OCI-LY7 (cell line): ENCODE data around the gene KRT38. TPM values are rescaled to one million over a fixed set of nuclear protein-coding genes. Genes with fewer than 3 reads are reported as not detected.

Source experiments
- BruUV-seq: library from RNA; stranded (reverse); fragments of 400-500 nt; replicated peaks from 2 replicates; lab custom pipeline; 2021; lab: Mats Ljungman, UMichigan
- CTCF ChIA-PET: fragments of 300-600 bp; sonication (Branson Sonifier 250); formaldehyde crosslinking; loops from one replicate; lab custom pipeline; 2022; ENCODE audit warnings: antibody characterized with exemption; ENCODE audit not compliant: unreplicated experiment; lab: Charles Lee
- POLR2A ChIA-PET: fragments of 300-600 bp; sonication (Branson Sonifier 250); formaldehyde crosslinking; loops from one replicate; lab custom pipeline; 2022; ENCODE audit warnings: antibody characterized with exemption; lab: Charles Lee
- DNase-seq: peaks from one replicate; pipeline ENCODE4 v3.0.0-alpha.2; 2015; ENCODE audit warnings: low spot score
- H2AFZ ChIP-seq: fragments of 200-600 bp; sonication (generic), shearing (Covaris generic); 2 replicates; pipeline ENCODE4 v1.6.1; 2014; ENCODE audit warnings: mild to moderate bottlenecking, antibody characterized with exemption, low read length, moderate library complexity
- H3K27ac ChIP-seq: fragments of 200-600 bp; sonication (generic); 2 replicates; pipeline ENCODE4 v1.5.1; 2014; ENCODE audit warnings: mixed run types, low read depth, mild to moderate bottlenecking, moderate library complexity, low read length, inconsistent platforms; ENCODE audit not compliant: poor library complexity, severe bottlenecking
- H3K36me3 ChIP-seq: fragments of 200-600 bp; sonication (generic); 2 replicates; pipeline ENCODE4 v1.6.1; 2014; ENCODE audit warnings: mild to moderate bottlenecking, antibody characterized with exemption, low read length, moderate library complexity, mixed read lengths; ENCODE audit not compliant: insufficient read depth
- H3K4me1 ChIP-seq: fragments of 200-600 bp; sonication (generic); 2 replicates; pipeline ENCODE4 v1.5.1; 2014; ENCODE audit warnings: mild to moderate bottlenecking, low read length; ENCODE audit not compliant: insufficient read depth, poor library complexity, severe bottlenecking
- H3K4me2 ChIP-seq: fragments of 200-600 bp; sonication (generic); 2 replicates; pipeline ENCODE4 v1.6.1; 2014; ENCODE audit warnings: mild to moderate bottlenecking, low read length
- H3K4me3 ChIP-seq: fragments of 200-600 bp; sonication (generic); 2 replicates; pipeline ENCODE4 v1.5.1; 2014; ENCODE audit warnings: mild to moderate bottlenecking, low read depth, low read length; ENCODE audit not compliant: poor library complexity, severe bottlenecking
- H3K79me2 ChIP-seq: fragments of 200-600 bp; sonication (generic); 2 replicates; pipeline ENCODE4 v1.6.1; 2016; ENCODE audit warnings: low read depth, mild to moderate bottlenecking, low read length, moderate library complexity, mixed read lengths; ENCODE audit not compliant: insufficient read depth
- H3K9me2 ChIP-seq: fragments of 200-600 bp; sonication (generic); 2 replicates; pipeline ENCODE4 v1.6.1; 2016; ENCODE audit warnings: mild to moderate bottlenecking, low read length, mixed read lengths; ENCODE audit not compliant: insufficient read depth
- H3K9me3 ChIP-seq: fragments of 200-600 bp; sonication (generic); 2 replicates; pipeline ENCODE4 v1.6.1; 2014; ENCODE audit warnings: mild to moderate bottlenecking, mixed run types, low read length, mixed read lengths
- H4K20me1 ChIP-seq: fragments of 200-600 bp; sonication (generic); 2 replicates; pipeline ENCODE4 v1.6.1; 2014; ENCODE audit warnings: mild to moderate bottlenecking, antibody characterized with exemption, low read length, moderate library complexity, mixed read lengths; ENCODE audit not compliant: insufficient read depth
- CTCF ChIP-seq: fragments of 200-600 bp; sonication (generic); conservative IDR thresholded peaks from 2 replicates; pipeline ENCODE4 v1.5.1; 2014; ENCODE audit warnings: mild to moderate bottlenecking, antibody characterized with exemption, low read length, moderate library complexity, mixed read lengths
- EZH2phosphoT487 ChIP-seq: fragments of 200-600 bp; sonication (generic); IDR thresholded peaks from 2 replicates; pipeline ENCODE4 v1.6.1; 2018; ENCODE audit warnings: low read depth, borderline replicate concordance, mild to moderate bottlenecking, mixed run types, antibody characterized with exemption, low read length, moderate library complexity, mixed read lengths
- intact Hi-C: fragments of 100-400 bp; cut with micrococcal nuclease; formaldehyde crosslinking; loops from one replicate; pipeline ENCODE4 v1.10.0; 2022; ENCODE audit not compliant: unreplicated experiment
- small RNA-seq: library from RNA; depleted of rRNA; stranded (forward); fragments of <200 nt; gene quantifications from one replicate; pipeline ENCODE3, GENCODE V24; 2014
- total RNA-seq, 2 experiments: library from RNA; depleted of rRNA in 1 of 2; stranded (reverse); fragments of >200 nt in 1 of 2; shearing (Covaris generic) in 1 of 2; gene quantifications; 2 replicates each; pipeline ENCODE4 v1.2.3, GENCODE V29; 2014 to 2022

KRT38 gene
- total RNA-seq, 2 experiments from 2014 or later = not detected

GRCh38 chr17:41387670-41388069 lies 53.1 kb downstream of the KRT38 start:
- H3K9me2 ChIP-seq = no peaks in the 10 kb centered on the region
- no peak overlapping the region for H3K4me3 ChIP-seq
- no peak overlapping the region for H2AFZ ChIP-seq
- no peaks in the 10 kb centered on the region for H4K20me1 ChIP-seq
- DNase-seq = no peak
- intact Hi-C loops = no loop called here
- H3K9me3 ChIP-seq = peaks cover 9% of the 10 kb centered on the region; the same call in 1 of the 2 replicates
- POLR2A ChIA-PET = interaction anchor here (0.8 kb wide), 1 partner anchor 10 kb away, joined by 3 read pairs; no protein-coding TSS in a partner anchor
- H3K36me3 ChIP-seq = no peaks in the 10 kb centered on the region
- CTCF ChIA-PET = no interaction called here
- H3K79me2 ChIP-seq = no peaks in the 10 kb centered on the region
- H3K27ac ChIP-seq = no peak overlapping the region
- H3K4me1 ChIP-seq = no peaks in the 10 kb centered on the region
- no peak for TF ChIP-seq CTCF
- no TSS peak for BruUV-seq
- no peak overlapping the region for H3K4me2 ChIP-seq

- Histone ChIP-seq H3K9me3 (peaks cover 9% of the 10 kb centered on the region; the same call in 1 of the 2 replicates), H3K9me2 (no peaks in the 10 kb centered on the region), H3K27ac (no peak overlapping the region), H4K20me1 (no peaks in the 10 kb centered on the region), H3K79me2 (no peaks in the 10 kb centered on the region), H3K4me3 (no peak overlapping the region), H3K36me3 (no peaks in the 10 kb centered on the region), H3K4me2 (no peak overlapping the region), H3K4me1 (no peaks in the 10 kb centered on the region), H2AFZ (no peak overlapping the region)
- TF ChIP-seq CTCF (no peak), EZH2phosphoT487 (no peak)
- intact Hi-C loops = no loop called here
- CTCF ChIA-PET = no interaction called here
- BruUV-seq = no TSS peak
- POLR2A ChIA-PET = no interaction called here
- DNase-seq = no peak
These were observed 54.6 kb downstream of the KRT38 start for GRCh38 chr17:41386227-41386626.

Small RNA genes lying within 50 kb of the gene (small RNA-seq; reads per million reads assigned to genes)
- gene RNU2-32P = 10.4 reads per million, percentile 96 among the genes with 10 or more reads in this experiment

Other genes with a start within 250 kb of the KRT38 start
- gene KRTAP9-2, start 214.3 kb downstream of the KRT38 start, total RNA-seq (2014; rRNA removed; shearing (Covaris generic)) = not detected in 2 replicates
- gene KRTAP9-2, start 214.3 kb downstream of the KRT38 start, total RNA-seq (2022) = not detected in 2 replicates
- not detected in 2 replicates for gene KRTAP9-3, start 208.5 kb downstream of the KRT38 start, total RNA-seq (2014; rRNA removed; shearing (Covaris generic))
- not detected in 2 replicates for gene KRTAP9-3, start 208.5 kb downstream of the KRT38 start, total RNA-seq (2022)
- not detected in 2 replicates for gene KRTAP9-8, start 203.0 kb downstream of the KRT38 start, total RNA-seq (2014; rRNA removed; shearing (Covaris generic))
- not detected in 2 replicates for gene KRTAP9-8, start 203.0 kb downstream of the KRT38 start, total RNA-seq (2022)
- not detected in 2 replicates for gene KRTAP9-4, start 191.3 kb downstream of the KRT38 start, total RNA-seq (2014; rRNA removed; shearing (Covaris generic))
- not detected in 2 replicates for gene KRTAP9-4, start 191.3 kb downstream of the KRT38 start, total RNA-seq (2022)
- gene KRTAP9-9, start 185.6 kb downstream of the KRT38 start, total RNA-seq (2014; rRNA removed; shearing (Covaris generic)) = not detected in 2 replicates
- gene KRTAP9-9, start 185.6 kb downstream of the KRT38 start, total RNA-seq (2022) = not detected in 2 replicates
- gene KRTAP9-6, start 175.6 kb downstream of the KRT38 start, total RNA-seq (2014; rRNA removed; shearing (Covaris generic)) = not detected in 2 replicates
- not detected in 2 replicates for gene KRTAP9-6, start 175.6 kb downstream of the KRT38 start, total RNA-seq (2022)
- not detected in 2 replicates for gene KRTAP9-7, start 165.3 kb downstream of the KRT38 start, total RNA-seq (2014; rRNA removed; shearing (Covaris generic))
- not detected in 2 replicates for gene KRTAP9-7, start 165.3 kb downstream of the KRT38 start, total RNA-seq (2022)
- not detected in 2 replicates for gene KRTAP29-1, start 138.1 kb downstream of the KRT38 start, total RNA-seq (2014; rRNA removed; shearing (Covaris generic))
- not detected in 2 replicates for gene KRTAP29-1, start 138.1 kb downstream of the KRT38 start, total RNA-seq (2022)
- not detected in 2 replicates for gene KRTAP16-1, start 131.7 kb downstream of the KRT38 start, total RNA-seq (2014; rRNA removed; shearing (Covaris generic))
- gene KRTAP16-1, start 131.7 kb downstream of the KRT38 start, total RNA-seq (2022) = not detected in 2 replicates
- not detected in 2 replicates for gene KRTAP17-1, start 125.3 kb downstream of the KRT38 start, total RNA-seq (2014; rRNA removed; shearing (Covaris generic))
- gene KRTAP17-1, start 125.3 kb downstream of the KRT38 start, total RNA-seq (2022) = not detected in 2 replicates
- gene KRT33A, start 90.2 kb downstream of the KRT38 start, total RNA-seq (2014; rRNA removed; shearing (Covaris generic)) = not detected in 2 replicates
- not detected in 2 replicates for gene KRT33A, start 90.2 kb downstream of the KRT38 start, total RNA-seq (2022)
- gene KRT33B, start 71.2 kb downstream of the KRT38 start, total RNA-seq (2014; rRNA removed; shearing (Covaris generic)) = not detected in 2 replicates
- gene KRT33B, start 71.2 kb downstream of the KRT38 start, total RNA-seq (2022) = not detected in 2 replicates
- not detected in 2 replicates for gene KRT34, start 58.7 kb downstream of the KRT38 start, total RNA-seq (2014; rRNA removed; shearing (Covaris generic))
- not detected in 2 replicates for gene KRT34, start 58.7 kb downstream of the KRT38 start, total RNA-seq (2022)
- not detected in 2 replicates for gene KRT31, start 43.4 kb downstream of the KRT38 start, total RNA-seq (2014; rRNA removed; shearing (Covaris generic))
- gene KRT31, start 43.4 kb downstream of the KRT38 start, total RNA-seq (2022) = not detected in 2 replicates
- gene KRT37, start 16.4 kb downstream of the KRT38 start, total RNA-seq (2014; rRNA removed; shearing (Covaris generic)) = not detected in 2 replicates
- not detected in 2 replicates for gene KRT37, start 16.4 kb downstream of the KRT38 start, total RNA-seq (2022)
- gene KRT32, start 26.4 kb upstream of the KRT38 start, total RNA-seq (2014; rRNA removed; shearing (Covaris generic)) = not detected in 2 replicates
- not detected in 2 replicates for gene KRT32, start 26.4 kb upstream of the KRT38 start, total RNA-seq (2022)
- not detected in 2 replicates for gene KRT35, start 40.2 kb upstream of the KRT38 start, total RNA-seq (2014; rRNA removed; shearing (Covaris generic))
- gene KRT35, start 40.2 kb upstream of the KRT38 start, total RNA-seq (2022) = not detected in 2 replicates
- gene KRT36, start 48.9 kb upstream of the KRT38 start, total RNA-seq (2014; rRNA removed; shearing (Covaris generic)) = not detected in 2 replicates
- gene KRT36, start 48.9 kb upstream of the KRT38 start, total RNA-seq (2022) = not detected in 2 replicates
- gene KRT13, start 64.6 kb upstream of the KRT38 start, total RNA-seq (2014; rRNA removed; shearing (Covaris generic)) = not detected in 2 replicates
- not detected in 2 replicates for gene KRT13, start 64.6 kb upstream of the KRT38 start, total RNA-seq (2022)
- gene KRT15, start 77.9 kb upstream of the KRT38 start, total RNA-seq (2014; rRNA removed; shearing (Covaris generic)) = not detected in 2 replicates
- gene KRT15, start 77.9 kb upstream of the KRT38 start, total RNA-seq (2022) = not detected in 2 replicates
- not detected in 2 replicates for gene KRT19, start 87.3 kb upstream of the KRT38 start, total RNA-seq (2014; rRNA removed; shearing (Covaris generic))
- not detected in 2 replicates for gene KRT19, start 87.3 kb upstream of the KRT38 start, total RNA-seq (2022)
- gene KRT9, start 131.1 kb upstream of the KRT38 start, total RNA-seq (2014; rRNA removed; shearing (Covaris generic)) = not detected in 2 replicates
- not detected in 2 replicates for gene KRT9, start 131.1 kb upstream of the KRT38 start, total RNA-seq (2022)
- not detected in 2 replicates for gene KRT14, start 145.9 kb upstream of the KRT38 start, total RNA-seq (2014; rRNA removed; shearing (Covaris generic))
- 0.30 and 0.82 TPM in 2 replicates for gene KRT14, start 145.9 kb upstream of the KRT38 start, total RNA-seq (2022)
- gene KRT16, start 171.8 kb upstream of the KRT38 start, total RNA-seq (2014; rRNA removed; shearing (Covaris generic)) = not detected in 2 replicates
- gene KRT16, start 171.8 kb upstream of the KRT38 start, total RNA-seq (2022) = not detected in 2 replicates
- gene KRT17, start 183.6 kb upstream of the KRT38 start, total RNA-seq (2014; rRNA removed; shearing (Covaris generic)) = not detected in 2 replicates
- 0.70 and 2.1 TPM in 2 replicates for gene KRT17, start 183.6 kb upstream of the KRT38 start, total RNA-seq (2022)
- 123 and 145 TPM in 2 replicates for gene EIF1, start 247.9 kb upstream of the KRT38 start, total RNA-seq (2014; rRNA removed; shearing (Covaris generic))
- gene EIF1, start 247.9 kb upstream of the KRT38 start, total RNA-seq (2022) = 659 and 705 TPM in 2 replicates